Measurements from ENCODE around the gene LPIN1. TPM values are rescaled to one million over a fixed set of nuclear protein-coding genes. Genes with fewer than 3 reads are reported as not detected.

LPIN1 gene
- total RNA-seq, 4 donors from 2014 or later: 28.7 to 47.0 (median 39.6) TPM

GRCh38 chr2:11753886-11754699 is 7.7 kb downstream of the LPIN1 start:
- H3K4me1 ChIP-seq: peaks cover 15 to 50% of the 10 kb centered on the region in 2 donors
- 56 to 78% methylated on average over 15 of the region's 15 CpGs for WGBS, 2 donors
- H3K36me3 ChIP-seq: no peaks in the 10 kb centered on the region
- H3K9me3 ChIP-seq: no peaks in the 10 kb centered on the region
- TF ChIP-seq POLR2A (IDR thresholded peaks at IDR 0.05): no peak
- no peak for TF ChIP-seq CTCF (IDR thresholded peaks at IDR 0.05)
- H3K27me3 ChIP-seq: no peaks in the 10 kb centered on the region
- intact Hi-C loops (cut with DNase I): no loop called here
- no peak overlapping the region for H3K4me3 ChIP-seq (replicated peaks in 1 of 3)
- H3K27ac ChIP-seq: peak overlapping the region in 1 of 3 donors; percentile 51
- peak in 1 of 2 donors; percentile 30 for DNase-seq

- no peaks in the 10 kb centered on the region for H3K27me3 ChIP-seq
- 91 to 98% methylated on average over 2 of the region's 2 CpGs for WGBS, 2 donors
- no peak for DNase-seq
- H3K27ac ChIP-seq: no peak overlapping the region
- no peaks in the 10 kb centered on the region for H3K36me3 ChIP-seq
- no peak overlapping the region for H3K4me3 ChIP-seq (replicated peaks in 1 of 3)
- intact Hi-C loops (cut with DNase I): no loop called here
- no peak for TF ChIP-seq CTCF (IDR thresholded peaks at IDR 0.05)
- TF ChIP-seq POLR2A (IDR thresholded peaks at IDR 0.05): no peak
- H3K9me3 ChIP-seq: no peaks in the 10 kb centered on the region
- H3K4me1 ChIP-seq: peaks cover 9 to 44% of the 10 kb centered on the region in 2 donors
Observed at GRCh38 chr2:11754700-11755015, 8.2 kb downstream of the LPIN1 start.

- TF ChIP-seq POLR2A (IDR thresholded peaks at IDR 0.05) (no peak), CTCF (IDR thresholded peaks at IDR 0.05) (no peak)
- Histone ChIP-seq H3K27ac (peak overlapping the region in 1 of 3 donors; percentile 20), H3K4me3 (replicated peaks in 1 of 3) (no peak overlapping the region), H3K4me1 (peaks cover 6 to 30% of the 10 kb centered on the region in 2 donors), H3K9me3 (no peaks in the 10 kb centered on the region), H3K27me3 (no peaks in the 10 kb centered on the region), H3K36me3 (no peaks in the 10 kb centered on the region)
- intact Hi-C loops (cut with DNase I): no loop called here
- no peak for DNase-seq
- 50 to 58% methylated on average over 4 of the region's 4 CpGs for WGBS, 2 donors
Observed at GRCh38 chr2:11757101-11757500, 10.7 kb downstream of the LPIN1 start.

GRCh38 chr2:11758187-11758586 is 11.8 kb downstream of the LPIN1 start:
- WGBS, 2 donors: 95 to 97% methylated on average over 4 of the region's 4 CpGs

More at GRCh38 chr2:11758187-11758586, 11.8 kb downstream of the LPIN1 start:
- Histone ChIP-seq H3K27me3 (no peaks in the 10 kb centered on the region), H3K9me3 (no peaks in the 10 kb centered on the region), H3K36me3 (no peaks in the 10 kb centered on the region), H3K27ac (peak overlapping the region in 1 of 3 donors; percentile 20), H3K4me1 (peaks cover 6 to 26% of the 10 kb centered on the region in 2 donors), H3K4me3 (replicated peaks in 1 of 3) (no peak overlapping the region)
- intact Hi-C loops (cut with DNase I): no loop called here
- TF ChIP-seq CTCF (IDR thresholded peaks at IDR 0.05) (no peak), POLR2A (IDR thresholded peaks at IDR 0.05) (no peak)
- DNase-seq: no peak
